Adrenal gland (tissue), 12 donors: Measurements from ENCODE around the gene DACT2. TPM values are rescaled to one million over a fixed set of nuclear protein-coding genes. Genes with fewer than 3 reads are reported as not detected.
"Not testable (repeated sequence)": the region's sequence is repeated elsewhere in the genome, so short reads cannot be mapped to it uniquely, and the experiment has no call there.

Experiments
- DNase-seq, 7 donors: peaks; one replicate each; pipeline ENCODE4 v3.0.0-alpha.2; 2019 to 2020
- H3K27ac ChIP-seq, 5 donors: fragments of 200-600 bp; sonication (generic) in 4 of 5; 1 replicate in 3 of 5; 2 replicates in 2 of 5; pipeline versions ENCODE4 v1.5.1 to v1.8.0; 2016 to 2020; ENCODE audit warnings: mild to moderate bottlenecking in 1 of 5
- H3K27me3 ChIP-seq: fragments of 200-600 bp; 2 replicates; pipeline ENCODE4 v1.8.0; 2021
- H3K36me3 ChIP-seq, 2 donors: fragments of 200-600 bp; replicated peaks in 1 of 2; 1 replicate in 1 of 2; 2 replicates in 1 of 2; pipeline versions ENCODE4 v1.5.1 to v1.8.0; 2018 to 2022
- H3K4me1 ChIP-seq, 2 donors: fragments of 200-600 bp; replicated peaks in 1 of 2; 1 replicate in 1 of 2; 2 replicates in 1 of 2; pipeline versions ENCODE4 v1.5.1 to v1.8.0; 2018 to 2021
- H3K4me3 ChIP-seq, 4 donors: fragments of 200-600 bp; sonication (generic) in 3 of 4; one replicate each; pipeline ENCODE4 v1.5.1; 2016 to 2018
- H3K9me3 ChIP-seq, 3 donors: fragments of 200-600 bp; sonication (generic) in 1 of 3; replicated peaks in 1 of 3; 1 replicate in 2 of 3; 2 replicates in 1 of 3; pipeline versions ENCODE4 v1.5.1 to v1.8.0; 2016 to 2021
- CTCF ChIP-seq, 6 experiments: fragments of 450-650 bp in 4 of 6; fragments of 200-600 bp in 2 of 6; sonication (generic) in 1 of 6; IDR thresholded peaks; 1 replicate in 5 of 6; 2 replicates in 1 of 6; pipeline versions ENCODE4 v1.5.1 to v1.8.0; 2016 to 2021; ENCODE audit warnings: antibody characterized with exemption in 6 of 6, mild to moderate bottlenecking in 2 of 6, moderate library complexity in 1 of 6
- POLR2A ChIP-seq, 2 donors: fragments of 450-650 bp; IDR thresholded peaks; one replicate each; pipeline ENCODE4 v1.6.1; 2017; ENCODE audit warnings: antibody characterized with exemption in 2 of 2, mild to moderate bottlenecking in 2 of 2, moderate library complexity in 1 of 2
- WGBS, 4 donors: extraction: QIAGEN DNeasy Blood & Tissue Kit in 2 of 4; methylation state at CpG; one replicate each; pipeline versions ENCODE4 v1.1.5 to v1.1.7; 2013 to 2017; 5-methylcytosine and 5-hydroxymethylcytosine counted together
- intact Hi-C, 2 donors: fragments of 100-400 bp; cut with DNase I; formaldehyde crosslinking; loops; one replicate each; pipeline versions ENCODE4 v1.14.1 to v1.15.0; 2022 to 2023
- polyA plus RNA-seq, 3 donors: library from polyadenylated mRNA; stranded (reverse); fragments of 200-250 nt in 2 of 3; fragments of 350-450 nt in 1 of 3; fragmentation: Illumina TruSeq in 1 of 3; extraction: RNeasy Lipid Tissue Mini Kit (QIAGEN cat#74804) in 1 of 3; gene quantifications; one replicate each; pipeline ENCODE4 v1.2.3, GENCODE V29; 2013 to 2014
- total RNA-seq, 9 donors: library from RNA; depleted of rRNA in 4 of 9; stranded (reverse); fragments of >200 nt in 4 of 9; fragments of 120-200 nt in 1 of 9; fragmentation: NEBNext Ultra II Directional in 1 of 9; extraction: Animal tissue kit (Norgen Biotek cat#: 25700) in 1 of 9; gene quantifications; one replicate each; pipeline versions ENCODE4 v1.1.0 to v1.2.4, GENCODE V29; 2013 to 2023
- donor health status: healthy with polysubstance abuse.
- donor health status: Bipolar disorder and iron deficiency.
- donor health status: DM: yes; HTN: yes; CAD: no.
- donor health status: DM: no; HTN: no; CAD: no.
- donor health status: DM: no; HTN: no; CAD: no.
- donor health status: DM: yes; HTN: yes; CAD: no.

Gene DACT2
- total and polyA plus RNA-seq, 12 donors: 0.05 to 11.2 (median 2.8) TPM

GRCh38 chr6:168268755-168269154 is 50.8 kb downstream of the DACT2 start:
- 35 to 50% (median 42%) methylated on average over 1 of the region's 1 CpG for WGBS, 4 donors
- H3K27me3 ChIP-seq: peaks cover 4% of the 10 kb centered on the region
- intact Hi-C loops: no loop called here
- DNase-seq: no peak
- TF ChIP-seq POLR2A (IDR thresholded peaks at IDR 0.05): no peak
- no peak for TF ChIP-seq CTCF (IDR thresholded peaks at IDR 0.05)
- no peaks in the 10 kb centered on the region for H3K36me3 ChIP-seq
- no peak overlapping the region for H3K4me3 ChIP-seq
- no peak overlapping the region for H3K27ac ChIP-seq
- H3K9me3 ChIP-seq: no peaks in the 10 kb centered on the region
- no peaks in the 10 kb centered on the region for H3K4me1 ChIP-seq

GRCh38 chr6:168267779-168268178 is 51.8 kb downstream of the DACT2 start:
- intact Hi-C loops, H3K4me3 ChIP-seq: not testable (repeated sequence)
- 74 to 84% (median 81%) methylated on average over 3 of the region's 3 CpGs for WGBS, 4 donors

GRCh38 chr6:168265827-168266815 is 53.5 kb downstream of the DACT2 start:
- H3K27me3 ChIP-seq: peaks cover 4% of the 10 kb centered on the region
- TF ChIP-seq CTCF (IDR thresholded peaks at IDR 0.05) (no peak), POLR2A (IDR thresholded peaks at IDR 0.05) (no peak)
- H3K4me1 ChIP-seq: no peaks in the 10 kb centered on the region
- WGBS, 4 donors: 77 to 84% (median 81%) methylated on average over 13 to 15 of the region's 15 CpGs
- no peaks in the 10 kb centered on the region for H3K36me3 ChIP-seq
- H3K27ac ChIP-seq: no peak overlapping the region
- intact Hi-C loops: no loop called here
- no peaks in the 10 kb centered on the region for H3K9me3 ChIP-seq
- H3K4me3 ChIP-seq: no peak overlapping the region
- no peak for DNase-seq

More at GRCh38 chr6:168267779-168268178, 51.8 kb downstream of the DACT2 start:
- not testable (repeated sequence) for H3K27ac ChIP-seq, H3K9me3 ChIP-seq, H3K4me1 ChIP-seq, H3K27me3 ChIP-seq, H3K36me3 ChIP-seq, DNase-seq

- H3K36me3 ChIP-seq: no peaks in the 10 kb centered on the region
- intact Hi-C loops: no loop called here
- no peaks in the 10 kb centered on the region for H3K4me1 ChIP-seq
- H3K27me3 ChIP-seq: peaks cover 4% of the 10 kb centered on the region
- H3K9me3 ChIP-seq: no peaks in the 10 kb centered on the region
- TF ChIP-seq CTCF (IDR thresholded peaks at IDR 0.05) (no peak), POLR2A (IDR thresholded peaks at IDR 0.05) (no peak)
- 79 to 83% (median 81%) methylated on average over 15 of the region's 15 CpGs for WGBS, 4 donors
- H3K27ac ChIP-seq: no peak overlapping the region
- no peak overlapping the region for H3K4me3 ChIP-seq
- DNase-seq: no peak
Measured at GRCh38 chr6:168265394-168265793, 54.2 kb downstream of the DACT2 start.
